ENCODE data around the gene GPR17. TPM values are rescaled to one million over a fixed set of nuclear protein-coding genes. Genes with fewer than 3 reads are reported as not detected.

GPR17 gene
- total and polyA plus RNA-seq, 9 of the 15 experiments (the other 6 are each of a cell fraction or from before 2014, with no cell fraction given): not detected

- no peak overlapping the region for H2AFZ ChIP-seq (ENCODE audit: low read depth, low read length)
- intact Hi-C loops (cut with micrococcal nuclease): loop anchor here (5.0 kb wide), 1 partner anchor 449 kb away; no protein-coding TSS in a partner anchor
- H3K79me2 ChIP-seq (ENCODE audit: control insufficient read depth, insufficient read depth, low read length): no peaks in the 10 kb centered on the region
- BruUV-seq (replicated peaks): no TSS peak
- POLR2A ChIA-PET: interaction anchor here (0.6 kb wide), 1 partner anchor 10 kb away, joined by 3 read pairs; no protein-coding TSS in a partner anchor
- DNase-seq (ENCODE audit: extremely low read depth in 1 of 4, low spot score in 3 of 4): no peak
- H3K4me2 ChIP-seq (ENCODE audit: insufficient read depth, low read length): no peak overlapping the region
- in situ Hi-C loops (cut with MboI): no loop called here
- H3K9me3 ChIP-seq (replicated peaks; ENCODE audit: control insufficient read depth, insufficient read depth, low read depth, low read length): no peaks in the 10 kb centered on the region
- CTCF ChIA-PET (ENCODE audit: low intra/inter-chr PET ratio): interaction anchor here (0.6 kb wide), 1 partner anchor 322 kb away, joined by 3 read pairs; no protein-coding TSS in a partner anchor
- H3K4me1 ChIP-seq (replicated peaks in 1 of 2; ENCODE audit: control insufficient read depth in 2 of 2, insufficient read depth in 2 of 2, low read length in 2 of 2): peaks cover 0 to 48% of the 10 kb centered on the region in 2 experiments; a peak in 2 of 5 replicates
- H3K4me3 ChIP-seq: no peak overlapping the region
- ATAC-seq: no peak
- peak overlapping the region in 1 of 2 experiments; percentile 64; a peak in 2 of 4 replicates for H3K9ac ChIP-seq (ENCODE audit: insufficient read depth in 1 of 2, low read depth in 2 of 2, low read length in 2 of 2)
- H3K27me3 ChIP-seq (ENCODE audit: control insufficient read depth in 2 of 2, insufficient read depth in 2 of 2, low read length in 2 of 2): peaks cover 39 to 71% of the 10 kb centered on the region in 2 experiments
- no peak for FAIRE-seq
- 3% methylated on average over 21 of the region's 24 CpGs for WGBS (ENCODE audit: insufficient coverage, low coverage, missing lambda C conversion rate)
- no peak overlapping the region for H3K27ac ChIP-seq (ENCODE audit: extremely low read depth, low read depth, low read length)
- H3K36me3 ChIP-seq (ENCODE audit: control insufficient read depth, insufficient read depth, low read length): no peaks in the 10 kb centered on the region
- no peaks in the 10 kb centered on the region for H3K9me1 ChIP-seq (ENCODE audit: control insufficient read depth, insufficient read depth, low read length)
- H4K20me1 ChIP-seq (replicated peaks; ENCODE audit: control insufficient read depth, insufficient read depth, low read length): peaks cover 2% of the 10 kb centered on the region; the same call in 1 of the 2 replicates
- TF ChIP-seq VEZF1 (CRISPR knock-in tag; IDR thresholded peaks at IDR 0.05) (no peak), ZFX (CRISPR knock-in tag; IDR thresholded peaks at IDR 0.05) (no peak), CTCFL (IDR thresholded peaks at IDR 0.05; ENCODE audit: borderline replicate concordance, insufficient read depth, low read depth, low read length, poor library complexity, severe bottlenecking) (no peak), PURB (CRISPR knock-in tag; IDR thresholded peaks at IDR 0.05; ENCODE audit: low read depth) (no peak), CTCF (IDR thresholded peaks at IDR 0.05 in 2 of 3, conservative IDR thresholded peaks at IDR 0.05 in 1 of 3; ENCODE audit: insufficient read depth in 2 of 3, low read depth in 1 of 3, low read length in 3 of 3) (no peak), DEAF1 (CRISPR knock-in tag; IDR thresholded peaks at IDR 0.05) (no peak), DDX20 (tag; IDR thresholded peaks at IDR 0.05; ENCODE audit: low read depth) (no peak)
These were observed 711 bp downstream of the GPR17 start for GRCh38 chr2:127646487-127647241.

All from K562 (cell line).